Astrocyte of the cerebellum (primary cell): ENCODE measurements around the gene GUCY2F.

ENCODE experiments used
- DNase-seq: peaks from one replicate; pipeline ENCODE4 v3.0.0-alpha.2; 2011; ENCODE audit warnings: low read depth
- H3K4me3 ChIP-seq: 2 replicates; pipeline ENCODE4 v1.5.1; 2011; ENCODE audit warnings: mild to moderate bottlenecking, low read depth, low read length, moderate library complexity
- in situ Hi-C: cut with HindIII; loops from 2 replicates; pipeline ENCODE4 v1.10.0; 2017; ENCODE audit warnings: low sequenced_read_pairs
- TF ChIP-seq, protein P1 (sequence below): IDR thresholded peaks from 2 replicates; pipeline ENCODE4 v1.5.1; 2012; ENCODE audit warnings: low read length, low read depth, moderate library complexity, mild to moderate bottlenecking; ENCODE audit errors: missing control alignments

The GUCY2F gene

DNA sequence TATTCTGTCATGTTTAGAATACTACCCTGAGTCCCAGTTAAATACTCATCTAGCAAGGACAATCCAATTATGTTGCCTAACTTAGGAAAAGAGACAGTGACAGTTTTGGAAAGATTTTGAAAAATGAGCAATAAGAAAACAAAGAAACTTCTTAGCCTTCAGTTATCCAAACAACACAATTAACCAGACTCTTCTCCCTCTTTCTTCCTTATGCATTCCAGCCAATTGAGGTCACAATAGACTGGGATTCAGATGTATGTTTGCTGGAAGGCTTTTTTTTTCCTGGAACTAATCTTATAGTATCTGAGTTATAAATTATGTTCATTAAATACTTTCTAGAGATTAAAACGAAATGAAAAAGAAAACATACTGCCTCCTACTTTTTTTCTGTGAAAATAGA, 109.6 kb downstream of the GUCY2F start:
- in situ Hi-C loops = no loop called here
- H3K4me3 ChIP-seq = no peak overlapping the region
- no peak for DNase-seq
- TF ChIP-seq, protein P1, sequence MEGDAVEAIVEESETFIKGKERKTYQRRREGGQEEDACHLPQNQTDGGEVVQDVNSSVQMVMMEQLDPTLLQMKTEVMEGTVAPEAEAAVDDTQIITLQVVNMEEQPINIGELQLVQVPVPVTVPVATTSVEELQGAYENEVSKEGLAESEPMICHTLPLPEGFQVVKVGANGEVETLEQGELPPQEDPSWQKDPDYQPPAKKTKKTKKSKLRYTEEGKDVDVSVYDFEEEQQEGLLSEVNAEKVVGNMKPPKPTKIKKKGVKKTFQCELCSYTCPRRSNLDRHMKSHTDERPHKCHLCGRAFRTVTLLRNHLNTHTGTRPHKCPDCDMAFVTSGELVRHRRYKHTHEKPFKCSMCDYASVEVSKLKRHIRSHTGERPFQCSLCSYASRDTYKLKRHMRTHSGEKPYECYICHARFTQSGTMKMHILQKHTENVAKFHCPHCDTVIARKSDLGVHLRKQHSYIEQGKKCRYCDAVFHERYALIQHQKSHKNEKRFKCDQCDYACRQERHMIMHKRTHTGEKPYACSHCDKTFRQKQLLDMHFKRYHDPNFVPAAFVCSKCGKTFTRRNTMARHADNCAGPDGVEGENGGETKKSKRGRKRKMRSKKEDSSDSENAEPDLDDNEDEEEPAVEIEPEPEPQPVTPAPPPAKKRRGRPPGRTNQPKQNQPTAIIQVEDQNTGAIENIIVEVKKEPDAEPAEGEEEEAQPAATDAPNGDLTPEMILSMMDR = no peak

DNA sequence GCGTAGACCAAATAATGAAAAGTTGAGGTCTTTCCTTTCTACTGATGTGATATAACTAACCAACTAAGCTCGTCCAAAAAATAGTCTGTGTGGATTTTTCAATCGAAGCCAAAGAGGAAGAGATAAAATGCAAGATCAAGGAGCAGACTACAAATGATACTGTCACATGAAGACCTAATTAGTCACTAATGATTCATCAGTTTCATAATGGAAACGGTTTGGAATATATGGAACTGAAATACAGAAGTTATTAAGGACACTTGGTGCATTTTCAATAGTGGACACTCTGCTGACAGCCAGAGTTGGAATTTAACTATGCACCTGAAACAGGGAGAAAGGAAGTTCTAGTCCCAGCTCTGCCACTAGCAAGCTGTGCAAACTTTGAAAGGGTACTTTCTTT, 119.8 kb downstream of the GUCY2F start:
- no peak overlapping the region for H3K4me3 ChIP-seq
- in situ Hi-C loops = no loop called here
- TF ChIP-seq, protein P1 = no peak
- no peak for DNase-seq

DNA sequence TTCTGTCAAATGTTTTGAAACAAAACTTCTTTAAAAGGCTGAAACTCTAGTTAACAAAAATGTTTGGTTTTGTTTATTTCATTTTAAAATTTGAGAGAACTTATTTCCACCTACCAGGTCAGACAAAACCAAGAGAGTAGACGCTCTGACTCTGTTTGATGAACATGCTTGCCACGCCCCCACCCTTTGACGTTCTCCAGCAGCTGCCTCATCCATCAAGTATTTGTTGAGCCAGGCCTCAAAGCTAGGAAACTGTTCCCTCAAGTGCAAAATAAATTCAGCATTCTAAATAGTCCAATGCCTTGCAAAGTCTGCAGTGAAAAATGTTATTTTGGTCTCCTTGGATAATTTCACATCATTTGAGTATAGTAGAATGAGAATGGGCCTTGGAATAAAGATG, 121.6 kb downstream of the GUCY2F start:
- TF ChIP-seq, protein P1 = no peak
- H3K4me3 ChIP-seq = no peak overlapping the region
- no peak for DNase-seq
- in situ Hi-C loops = no loop called here

DNA sequence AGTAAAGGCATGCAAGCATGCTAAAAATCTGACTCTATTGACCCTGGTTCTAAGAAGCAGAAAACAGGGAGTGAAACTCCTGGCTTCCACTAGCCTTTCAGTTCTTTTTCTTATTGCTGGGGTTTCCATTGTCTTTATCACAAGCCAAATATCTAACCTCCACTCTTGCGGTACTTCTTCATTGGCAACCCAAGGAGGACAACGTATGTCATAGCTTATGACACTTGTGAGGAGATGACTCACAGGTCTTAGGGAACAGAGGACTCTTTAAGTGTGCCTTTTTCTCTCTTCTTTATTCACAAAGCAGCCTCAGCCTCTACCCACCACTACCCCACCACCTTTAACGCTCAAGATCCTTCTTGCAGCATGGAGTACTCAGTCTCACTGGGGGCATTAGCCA, 124.2 kb downstream of the GUCY2F start:
- in situ Hi-C loops = no loop called here
- TF ChIP-seq, protein P1 = no peak
- DNase-seq = no peak
- no peak overlapping the region for H3K4me3 ChIP-seq

DNA sequence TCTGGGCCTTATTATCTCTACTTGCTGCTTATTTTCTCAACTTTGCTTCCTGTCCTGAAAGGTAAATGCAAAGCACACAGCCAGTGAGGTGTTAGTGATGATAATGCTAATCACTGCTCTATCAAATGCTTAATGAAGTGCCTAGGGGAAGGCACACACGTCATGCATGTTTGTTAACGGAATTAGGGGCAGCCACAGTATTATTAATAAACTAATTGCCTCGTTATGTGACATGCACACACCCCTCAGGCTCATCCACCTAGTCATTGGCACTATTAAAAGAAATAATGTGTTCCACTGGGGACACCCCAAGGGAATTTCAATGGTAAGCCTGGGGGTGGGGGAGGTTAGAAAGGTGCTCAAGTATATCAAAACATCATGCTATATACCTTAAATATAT, 125.2 kb downstream of the GUCY2F start:
- in situ Hi-C loops = no loop called here
- no peak for DNase-seq
- no peak overlapping the region for H3K4me3 ChIP-seq
- TF ChIP-seq, protein P1 = no peak

DNA sequence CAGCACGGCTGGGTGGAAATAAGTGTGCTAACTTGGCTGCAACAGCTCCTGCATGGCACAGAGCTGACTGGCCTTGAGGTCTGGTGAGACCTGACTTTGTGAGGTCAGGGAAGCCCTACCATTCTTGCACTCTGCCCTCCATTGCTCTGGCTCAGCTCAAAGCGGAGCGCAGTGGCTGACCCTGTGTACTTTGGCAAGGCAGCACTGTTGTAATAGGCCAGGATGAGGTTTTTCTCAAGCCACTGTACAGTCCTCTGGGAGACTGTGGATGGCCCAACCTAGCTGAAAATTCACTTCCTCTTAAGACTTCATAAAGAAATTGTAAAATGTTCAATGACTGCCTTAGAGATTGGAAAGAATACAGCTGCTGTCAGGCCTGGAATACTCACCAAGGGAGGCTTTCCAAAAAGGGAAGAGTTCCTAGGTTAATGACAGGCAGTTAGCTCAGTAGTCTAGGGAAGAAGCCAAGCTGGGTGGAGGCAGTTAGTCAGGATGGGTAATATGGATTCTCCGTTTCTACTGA, 129.8 kb downstream of the GUCY2F start:
- TF ChIP-seq, protein P1 = no peak
- in situ Hi-C loops = no loop called here
- no peak for DNase-seq
- no peak overlapping the region for H3K4me3 ChIP-seq

DNA sequence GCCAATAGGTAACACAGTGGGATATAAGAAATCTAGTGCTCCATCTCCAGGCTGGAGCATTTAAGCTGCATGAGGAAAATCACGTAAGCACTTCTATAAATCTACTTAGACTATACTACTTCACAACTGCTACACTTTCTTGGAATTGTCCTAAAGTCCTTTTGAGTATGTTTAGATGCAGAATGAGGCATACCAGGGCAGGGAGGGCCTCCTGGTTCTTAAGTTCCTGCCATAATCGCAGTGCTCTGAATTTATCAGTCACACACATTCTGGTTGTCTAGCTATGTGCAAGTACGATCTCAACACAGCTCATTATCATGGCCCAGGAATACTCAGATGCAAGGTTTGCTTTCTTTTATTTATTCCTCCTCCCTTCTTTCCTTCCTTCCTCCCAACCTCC, 130.3 kb downstream of the GUCY2F start:
- in situ Hi-C loops = no loop called here
- TF ChIP-seq, protein P1 = no peak
- no peak overlapping the region for H3K4me3 ChIP-seq
- no peak for DNase-seq
